ENCODE data around the gene CEP63.

Gene CEP63

GRCh38 chr3:134622806-134623365, 137.0 kb downstream of the CEP63 start:
- Histone ChIP-seq H4K8ac (ENCODE audit: low read depth, low read length) (no peak overlapping the region), H3K36me3 (replicated peaks in 1 of 2; ENCODE audit: control insufficient read depth in 2 of 2, insufficient read depth in 2 of 2, low read length in 2 of 2) (no peaks in the 10 kb centered on the region), H3K9ac (ENCODE audit: low read depth, low read length, poor library complexity) (no peak overlapping the region), H3K79me1 (ENCODE audit: low read depth, low read length) (no peaks in the 10 kb centered on the region), H2BK15ac (ENCODE audit: low read length) (peak overlapping the region; percentile 58), H2AK5ac (ENCODE audit: low read depth, low read length) (peak overlapping the region; percentile 17), H3K14ac (ENCODE audit: low read length) (no peak overlapping the region), H3K4me1 (ENCODE audit: control insufficient read depth in 2 of 2, insufficient read depth in 1 of 2, low read depth in 1 of 2, low read length in 2 of 2) (peaks cover 13 to 14% of the 10 kb centered on the region in 2 donors), H2BK5ac (ENCODE audit: low read length) (no peak overlapping the region), H3K4me3 (ENCODE audit: low read length in 2 of 2) (no peak overlapping the region), H2BK12ac (ENCODE audit: low read length) (no peak overlapping the region), H3K4me2 (ENCODE audit: insufficient read depth, low read length, poor library complexity, severe bottlenecking) (no peak overlapping the region), H3K4ac (ENCODE audit: low read length) (no peak overlapping the region), H4K91ac (ENCODE audit: low read depth, low read length, poor library complexity) (no peak overlapping the region), H3K18ac (ENCODE audit: low read length) (no peak overlapping the region), H2BK120ac (ENCODE audit: low read depth, low read length) (no peak overlapping the region), H3K9me3 (replicated peaks in 1 of 2; ENCODE audit: control insufficient read depth in 2 of 2, insufficient read depth in 1 of 2, low read depth in 1 of 2, low read length in 2 of 2) (no peaks in the 10 kb centered on the region), H3K27ac (replicated peaks; ENCODE audit: low read length) (no peak overlapping the region), H2AFZ (ENCODE audit: low read length) (no peak overlapping the region), H3K23ac (ENCODE audit: low read depth, low read length, poor library complexity) (no peak overlapping the region), H3K27me3 (ENCODE audit: control insufficient read depth in 3 of 3, insufficient read depth in 3 of 3, low read depth in 1 of 3, low read length in 3 of 3) (no peaks in the 10 kb centered on the region)
- WGBS, 2 donors (ENCODE audit: extremely low coverage in 2 of 2, insufficient read length in 2 of 2, insufficient replicate concordance in 1 of 2): no CpG with 5 or more reads among the region's 5 CpGs
- DNase-seq (ENCODE audit: low spot score): no peak

- Histone ChIP-seq H2BK5ac (ENCODE audit: low read length) (no peak overlapping the region), H4K8ac (ENCODE audit: low read depth, low read length) (no peak overlapping the region), H3K79me1 (ENCODE audit: low read depth, low read length) (no peaks in the 10 kb centered on the region), H3K27ac (replicated peaks; ENCODE audit: low read length) (no peak overlapping the region), H2BK12ac (ENCODE audit: low read length) (no peak overlapping the region), H3K4me1 (ENCODE audit: control insufficient read depth in 2 of 2, insufficient read depth in 1 of 2, low read depth in 1 of 2, low read length in 2 of 2) (peaks cover 7 to 14% of the 10 kb centered on the region in 2 donors), H3K4ac (ENCODE audit: low read length) (no peak overlapping the region), H2BK15ac (ENCODE audit: low read length) (no peak overlapping the region), H3K9ac (ENCODE audit: low read depth, low read length, poor library complexity) (no peak overlapping the region), H2AFZ (ENCODE audit: low read length) (no peak overlapping the region), H2BK120ac (ENCODE audit: low read depth, low read length) (no peak overlapping the region), H3K9me3 (replicated peaks in 1 of 2; ENCODE audit: control insufficient read depth in 2 of 2, insufficient read depth in 1 of 2, low read depth in 1 of 2, low read length in 2 of 2) (no peaks in the 10 kb centered on the region), H3K36me3 (replicated peaks in 1 of 2; ENCODE audit: control insufficient read depth in 2 of 2, insufficient read depth in 2 of 2, low read length in 2 of 2) (no peaks in the 10 kb centered on the region), H2AK5ac (ENCODE audit: low read depth, low read length) (no peak overlapping the region), H3K4me3 (ENCODE audit: low read length in 2 of 2) (no peak overlapping the region), H4K91ac (ENCODE audit: low read depth, low read length, poor library complexity) (no peak overlapping the region), H3K14ac (ENCODE audit: low read length) (no peak overlapping the region), H3K18ac (ENCODE audit: low read length) (no peak overlapping the region), H3K23ac (ENCODE audit: low read depth, low read length, poor library complexity) (no peak overlapping the region), H3K4me2 (ENCODE audit: insufficient read depth, low read length, poor library complexity, severe bottlenecking) (no peak overlapping the region), H3K27me3 (ENCODE audit: control insufficient read depth in 3 of 3, insufficient read depth in 3 of 3, low read depth in 1 of 3, low read length in 3 of 3) (no peaks in the 10 kb centered on the region)
- WGBS, 2 donors (ENCODE audit: extremely low coverage in 2 of 2, insufficient read length in 2 of 2, insufficient replicate concordance in 1 of 2): no CpG with 5 or more reads among the region's 7 CpGs
- no peak for DNase-seq (ENCODE audit: low spot score)
Measured at GRCh38 chr3:134623615-134624245, 137.9 kb downstream of the CEP63 start.

All from neuronal stem cell (in vitro differentiated cells).